GM18868 (cell line): Measurements from ENCODE around the gene GRIA4.

Experiments used
- ATAC-seq: cut with Tn5 transposase; IDR thresholded peaks from one replicate; pipeline ENCODE4 v1.9.1; 2021; ENCODE audit warnings: mild to moderate bottlenecking, moderate library complexity; ENCODE audit not compliant: unreplicated experiment

GRIA4 gene

GRCh38 chr11:105609832-105610781 lies at the start of gene GRIA4:
Gene GRIA4 (plus strand): TSS chr11:105610073. CDS start chr11:105610998, 925 bp downstream.
- no peak for ATAC-seq

GRCh38 chr11:105573091-105573490 lies 36.8 kb upstream of the GRIA4 start:
- ATAC-seq = no peak

- ATAC-seq = no peak
Observed at GRCh38 chr11:105574974-105575373, 34.9 kb upstream of the GRIA4 start.

- no peak for ATAC-seq
Observed at GRCh38 chr11:105577641-105578040, 32.2 kb upstream of the GRIA4 start.

GRCh38 chr11:105579111-105579510 lies 30.8 kb upstream of the GRIA4 start:
- ATAC-seq = no peak

GRCh38 chr11:105582497-105582896 lies 27.4 kb upstream of the GRIA4 start:
- ATAC-seq = no peak

GRCh38 chr11:105588001-105588400 lies 21.9 kb upstream of the GRIA4 start:
- no peak for ATAC-seq

- ATAC-seq = no peak
Observed at GRCh38 chr11:105589346-105589745, 20.5 kb upstream of the GRIA4 start.

- no peak for ATAC-seq
Observed at GRCh38 chr11:105592035-105592434, 17.8 kb upstream of the GRIA4 start.

GRCh38 chr11:105598371-105598770 lies 11.5 kb upstream of the GRIA4 start:
- no peak for ATAC-seq

GRCh38 chr11:105603156-105603555 lies 6.7 kb upstream of the GRIA4 start:
- no peak for ATAC-seq

GRCh38 chr11:105609341-105609781 lies 512 bp upstream of the GRIA4 start:
- ATAC-seq = peak; percentile 93

- ATAC-seq = no peak
Observed at GRCh38 chr11:105610871-105611571, 1.1 kb downstream of the GRIA4 start.

GRCh38 chr11:105611572-105612441 lies 1.9 kb downstream of the GRIA4 start:
- ATAC-seq = no peak

- no peak for ATAC-seq
Observed at GRCh38 chr11:105612771-105613170, 2.9 kb downstream of the GRIA4 start.

GRCh38 chr11:105613183-105613582 lies 3.3 kb downstream of the GRIA4 start:
- ATAC-seq = no peak

- no peak for ATAC-seq
Observed at GRCh38 chr11:105618343-105618955, 8.6 kb downstream of the GRIA4 start.

- no peak for ATAC-seq
Observed at GRCh38 chr11:105619556-105619955, 9.7 kb downstream of the GRIA4 start.

GRCh38 chr11:105622016-105622415 lies 12.1 kb downstream of the GRIA4 start:
- ATAC-seq = no peak

- ATAC-seq = no peak
Observed at GRCh38 chr11:105632316-105632715, 22.4 kb downstream of the GRIA4 start.
